NCI-H748 (cell line): ENCODE data around the gene ADGRL1.
"Not testable (repeated sequence)": the region's sequence is repeated elsewhere in the genome, so short reads cannot be mapped to it uniquely, and the experiment has no call there.

ENCODE experiments used
- DNase-seq: peaks from one replicate; lab custom pipeline; 2025; ENCODE audit not compliant: unreplicated experiment; lab: John Stamatoyannopoulos, UW

Gene ADGRL1

DNA sequence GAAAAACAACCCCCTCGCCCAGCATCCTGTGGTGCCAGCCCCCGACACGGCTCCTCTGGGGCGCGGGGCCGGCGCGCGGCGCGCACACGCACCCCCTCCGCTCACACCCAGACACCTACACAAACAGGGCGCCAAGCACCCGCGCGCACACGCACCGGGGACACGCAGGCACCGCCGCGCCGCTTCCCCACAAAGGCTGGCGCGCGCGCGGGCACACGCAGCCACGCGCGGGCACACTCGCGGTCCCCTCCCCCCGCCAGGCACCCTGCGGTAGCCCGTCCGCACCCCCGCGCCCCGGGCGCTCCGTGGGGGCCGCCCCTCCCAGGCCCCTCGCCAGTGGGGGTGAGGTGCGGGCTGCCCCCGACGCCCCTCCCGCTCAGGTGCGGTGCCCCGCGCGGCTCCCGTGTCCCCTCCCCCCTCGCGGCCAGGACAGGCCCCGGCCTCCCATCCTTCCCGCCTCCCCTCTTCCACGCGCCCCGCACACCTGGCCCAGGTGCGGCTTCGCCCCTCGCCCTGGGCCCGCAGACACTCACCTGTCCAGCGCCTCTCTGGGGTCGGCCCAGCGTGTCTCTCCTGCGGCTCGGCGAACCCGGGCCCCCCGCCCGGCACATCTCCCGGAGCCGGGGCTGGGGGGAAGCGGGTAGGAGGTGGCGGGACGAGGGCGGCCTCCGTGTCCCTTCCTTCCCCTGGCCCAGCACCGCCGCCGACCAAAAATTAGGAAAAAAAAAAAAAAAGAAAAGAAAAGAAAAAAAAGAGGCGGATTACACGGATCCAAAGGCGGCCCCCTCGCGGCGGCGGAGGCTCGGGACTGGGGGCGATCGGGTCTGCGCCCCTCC is at the start of gene ADGRL1:
Gene ADGRL1 (minus strand): TSS at position 718 of the 836 bp plus-strand sequence. CDS start 22,567 bp downstream, outside the sequence.
- DNase-seq, result not testable (repeated sequence)

GRCh38 chr19:14255316-14255715 is 49.3 kb upstream of the ADGRL1 start:
- not testable (repeated sequence) for DNase-seq

DNA sequence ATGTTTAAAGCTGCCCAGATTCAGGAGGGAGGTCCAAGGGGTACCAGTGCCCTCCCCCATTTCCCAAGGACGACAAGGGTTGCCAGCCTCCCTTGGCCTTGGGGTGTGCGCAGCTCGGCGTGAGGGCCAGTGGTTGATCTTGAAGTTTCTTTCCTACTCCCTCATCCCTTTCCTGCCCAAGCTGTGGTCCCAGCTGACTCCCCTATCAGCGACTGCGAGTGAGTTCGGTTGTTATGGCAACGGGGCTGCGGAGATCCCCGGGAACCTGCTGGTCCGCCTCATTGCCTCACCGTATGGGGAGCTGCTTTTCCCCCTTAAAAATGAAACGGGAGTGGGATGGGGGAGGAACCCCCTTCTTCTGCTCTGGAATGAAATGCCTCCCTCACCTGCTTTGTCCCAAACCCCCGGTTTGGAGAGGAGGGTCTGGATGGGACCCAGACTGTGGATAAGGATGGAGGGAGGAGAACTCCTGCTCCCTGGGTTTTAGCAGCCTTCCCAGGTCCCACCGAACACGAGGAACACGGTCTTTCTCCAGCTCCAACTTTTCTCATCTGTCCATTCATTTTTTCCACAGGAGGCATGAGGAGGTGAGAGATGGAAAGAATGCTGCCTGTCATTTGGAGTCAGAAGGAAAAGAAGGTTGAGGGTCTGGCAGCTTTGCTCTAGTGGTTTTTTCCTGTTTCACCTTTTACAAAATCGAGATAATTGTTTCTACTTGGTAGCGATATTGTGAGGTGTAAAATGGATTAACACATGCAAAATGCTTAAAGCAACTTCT is 48.0 kb upstream of the ADGRL1 start:
- DNase-seq, result peak; percentile 75

- DNase-seq, result not testable (repeated sequence)
Observed at GRCh38 chr19:14252136-14252535, 46.2 kb upstream of the ADGRL1 start.

DNA sequence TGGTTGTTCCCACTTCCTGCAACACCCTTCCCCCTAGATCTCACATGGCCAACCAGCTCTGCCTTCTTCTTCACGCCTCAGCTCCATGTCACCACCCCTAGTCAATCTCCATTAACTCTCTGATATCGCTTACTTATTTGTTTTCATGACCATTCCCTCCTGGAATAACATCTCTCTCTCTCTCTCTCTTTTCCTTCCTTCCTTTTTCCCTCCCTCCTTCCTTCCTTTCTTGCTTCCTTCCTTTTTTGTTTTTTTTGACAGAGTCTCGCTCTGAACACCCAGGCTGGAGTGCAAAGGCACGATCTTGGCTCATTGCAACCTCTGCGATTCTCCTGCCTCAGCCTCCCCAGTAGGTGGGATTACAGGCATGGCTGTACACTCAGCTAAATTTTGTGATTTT is 44.9 kb upstream of the ADGRL1 start:
- no peak for DNase-seq

- not testable (repeated sequence) for DNase-seq
Observed at GRCh38 chr19:14250315-14250714, 44.3 kb upstream of the ADGRL1 start.

DNA sequence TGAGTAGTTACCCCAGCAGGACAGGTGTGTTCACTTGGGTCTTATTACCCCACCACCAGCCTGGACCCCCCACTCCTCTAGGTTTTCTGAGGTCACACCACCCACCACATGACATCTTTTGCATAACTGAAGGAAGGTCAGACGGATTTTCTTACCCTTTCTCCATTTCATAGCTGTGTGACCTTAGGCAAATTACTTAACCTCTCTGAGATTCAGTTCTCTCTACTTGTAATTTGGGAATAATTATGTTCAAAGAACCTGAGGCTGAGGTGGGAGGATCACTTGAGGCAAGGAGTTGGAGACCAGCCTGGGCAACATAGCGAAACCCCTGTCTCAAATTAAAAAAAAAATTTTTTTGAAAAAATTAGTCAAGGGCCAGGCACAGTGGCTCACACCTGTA is 43.9 kb upstream of the ADGRL1 start:
- DNase-seq, result not testable (repeated sequence)

DNA sequence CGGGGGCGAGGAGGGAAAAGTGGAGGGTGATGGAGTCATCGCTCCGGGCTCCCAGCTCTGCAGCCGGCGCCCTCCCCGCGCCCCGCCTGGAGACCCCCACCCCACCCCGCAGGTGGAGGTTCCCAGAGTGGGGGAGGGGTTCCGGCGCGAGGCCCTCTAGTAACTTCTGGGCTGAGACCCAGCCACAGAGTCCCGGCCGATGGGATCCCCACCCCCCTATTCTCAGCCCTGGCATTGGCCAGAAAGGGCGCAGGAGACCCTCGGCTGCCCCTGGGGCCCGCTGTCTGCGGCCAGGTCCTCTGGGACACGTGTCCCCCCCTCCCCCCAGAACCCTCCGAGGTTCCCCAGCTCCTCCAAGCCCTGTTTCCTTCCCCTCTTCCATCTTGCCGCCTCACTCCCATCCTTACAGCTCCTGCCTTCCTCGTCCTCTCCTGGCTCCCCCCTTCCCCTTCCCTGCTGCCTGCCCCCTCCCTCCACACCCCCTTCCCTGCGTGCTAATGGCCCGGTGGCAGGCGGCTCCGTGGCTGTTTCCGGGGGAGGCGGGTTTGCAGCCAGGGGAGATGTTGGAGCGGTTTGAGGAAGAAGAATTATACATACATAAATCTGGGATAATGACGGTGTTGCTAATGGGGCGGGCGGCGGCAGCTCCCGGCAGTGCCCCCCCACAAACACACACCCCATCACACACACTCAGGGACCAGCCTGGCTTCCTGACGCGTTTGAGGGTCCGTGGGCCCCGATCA is 43.2 kb upstream of the ADGRL1 start:
- peak; percentile 59 for DNase-seq

DNA sequence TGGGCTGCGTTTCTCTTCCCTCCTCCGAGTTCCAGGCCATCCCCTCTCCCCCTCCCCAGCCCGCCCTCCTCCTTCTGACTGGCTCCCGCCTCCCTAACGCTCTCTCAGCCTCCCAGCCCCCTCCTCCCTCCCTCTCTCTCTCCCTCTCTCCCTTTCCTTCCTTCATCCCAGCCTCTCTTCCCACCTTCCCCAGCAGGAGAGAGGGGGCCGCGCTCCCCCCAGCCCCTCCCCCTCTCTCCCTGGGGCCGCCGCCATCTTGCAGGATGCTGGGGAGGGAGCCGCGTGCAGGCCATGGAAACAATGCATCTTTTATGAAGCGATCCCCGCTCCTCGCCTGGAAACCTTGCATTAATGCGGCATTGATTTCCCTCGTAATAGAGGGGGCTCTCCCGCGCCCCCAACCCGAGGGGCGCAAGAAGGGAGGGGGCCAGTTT is 42.6 kb upstream of the ADGRL1 start:
- peak; percentile 59 for DNase-seq

DNA sequence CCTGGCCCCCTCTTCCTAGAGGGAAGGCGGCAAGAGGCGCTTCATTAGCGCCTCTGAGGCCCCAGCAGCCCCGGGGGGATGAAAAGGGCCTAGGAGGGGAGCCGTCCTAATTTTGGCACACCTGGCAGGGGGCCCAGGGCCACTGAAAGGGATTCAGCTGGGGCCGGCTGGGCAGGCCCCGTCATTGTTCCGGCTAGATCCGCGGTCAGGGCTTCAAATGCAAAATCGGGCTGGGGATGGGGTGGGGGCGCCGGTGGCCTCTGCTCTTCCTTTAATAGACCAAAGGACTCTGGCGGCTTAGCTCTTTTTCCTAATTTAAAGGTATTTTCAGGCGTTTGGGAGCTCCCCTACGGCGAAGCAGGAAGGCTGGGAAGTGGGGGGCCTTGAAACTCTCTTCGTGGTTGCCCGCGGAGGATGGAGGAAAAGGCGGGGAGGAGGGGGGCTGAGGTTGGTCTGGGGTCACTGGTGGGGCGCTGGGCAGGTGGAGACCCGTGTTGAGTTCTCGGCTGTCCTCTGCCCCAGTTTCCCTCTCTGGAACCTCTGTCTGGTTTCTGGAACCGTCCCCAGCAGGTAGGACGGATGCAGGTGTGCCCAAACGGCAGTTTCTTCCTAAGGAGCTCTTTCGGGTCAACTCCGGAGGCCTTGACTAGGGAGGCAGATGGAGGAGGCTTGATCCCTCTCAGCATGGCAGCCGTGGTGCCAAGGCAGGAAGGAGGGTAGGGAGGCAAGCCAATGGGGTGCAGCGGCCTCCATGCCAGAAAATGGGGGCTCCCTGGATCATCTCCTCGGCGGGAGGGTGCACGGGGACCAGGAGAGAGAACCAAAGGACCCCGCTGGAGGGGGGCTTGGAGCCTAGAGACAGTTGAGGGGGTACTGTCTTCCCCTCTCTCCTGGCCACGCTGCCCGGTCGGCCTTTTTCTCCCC is 41.8 kb upstream of the ADGRL1 start:
- peak; percentile 2 for DNase-seq

DNA sequence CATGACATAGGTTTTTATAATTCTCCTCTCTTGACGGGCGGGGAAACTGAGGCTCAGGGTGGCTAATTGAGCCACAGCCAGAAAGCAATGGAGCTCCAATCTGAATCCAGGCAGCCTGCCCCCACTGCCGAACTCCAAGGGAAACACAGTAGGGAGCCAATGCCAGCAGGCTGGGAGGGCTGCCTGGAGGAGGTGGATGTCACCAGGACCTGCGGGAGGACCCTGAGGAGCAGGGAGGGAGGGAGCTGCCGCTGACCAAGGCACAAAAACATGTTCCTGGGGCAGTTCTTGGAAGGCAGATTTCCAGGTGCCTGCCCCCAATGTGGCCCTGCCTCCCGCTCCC is 41.2 kb upstream of the ADGRL1 start:
- not testable (repeated sequence) for DNase-seq

DNA sequence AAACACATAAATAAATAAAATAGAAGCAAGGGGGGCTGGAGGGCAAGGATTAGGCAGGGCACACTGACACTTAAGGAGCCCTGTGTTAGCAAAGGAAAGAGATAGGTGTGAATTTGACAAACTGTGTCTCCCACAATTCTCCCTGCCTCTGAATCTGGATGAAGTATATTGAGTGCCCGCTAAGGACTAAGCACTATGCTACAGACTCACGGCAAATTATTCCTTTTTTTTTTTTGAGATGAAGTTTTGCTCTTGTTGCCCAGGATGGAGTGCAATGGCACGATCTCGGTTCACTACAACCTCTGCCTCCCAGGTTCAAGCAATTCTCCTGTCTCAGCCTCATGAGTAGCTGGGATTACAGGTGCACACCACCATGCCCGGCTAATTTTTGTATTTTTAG is 38.4 kb upstream of the ADGRL1 start:
- not testable (repeated sequence) for DNase-seq

- DNase-seq, result not testable (repeated sequence)
Observed at GRCh38 chr19:14243718-14244117, 37.7 kb upstream of the ADGRL1 start.

DNA sequence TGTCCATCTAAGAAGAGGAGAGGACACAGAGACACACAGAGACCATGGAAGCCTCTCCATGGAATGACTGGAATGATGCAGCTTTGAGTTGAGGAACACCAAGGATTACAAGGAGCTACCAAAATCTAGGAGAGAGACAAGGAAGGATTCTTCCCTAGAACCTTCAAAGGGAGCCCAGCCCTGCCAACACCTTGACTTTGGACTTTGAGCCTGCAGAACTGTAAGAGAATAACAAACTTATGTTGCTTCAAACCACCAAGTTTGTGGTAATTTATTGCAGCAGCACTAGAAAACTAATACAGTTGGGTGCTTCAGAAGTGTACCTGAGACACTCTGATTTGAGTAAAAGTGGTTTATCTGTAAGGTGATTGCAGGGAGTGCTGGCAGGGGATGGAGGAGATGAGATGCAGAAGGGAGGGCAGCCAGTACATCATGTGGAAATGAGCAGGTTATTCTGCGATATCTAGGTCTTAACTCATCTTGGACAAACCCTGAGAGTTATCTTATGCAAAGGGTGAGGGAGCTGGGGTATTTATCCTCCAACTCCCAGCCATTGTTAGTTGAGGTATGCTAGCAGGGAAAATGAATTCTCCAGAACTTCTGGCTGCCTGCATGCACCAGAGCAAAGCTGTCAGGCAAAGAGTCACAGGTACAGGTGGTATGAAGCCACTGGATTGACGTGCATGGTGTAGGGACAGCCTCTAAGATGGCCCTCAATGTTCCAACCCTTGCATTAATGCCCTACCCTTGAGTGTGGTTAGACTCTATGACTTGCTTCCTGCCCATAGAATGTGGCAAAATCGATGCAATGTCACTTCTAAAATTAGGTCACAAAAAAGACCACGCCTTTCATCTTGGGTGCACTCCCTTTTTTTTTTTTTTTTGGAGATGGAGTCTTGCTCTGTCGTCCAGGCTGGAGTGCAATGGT is 31.3 kb upstream of the ADGRL1 start:
- DNase-seq, result no peak

GRCh38 chr19:14232945-14233344 is 27.0 kb upstream of the ADGRL1 start:
- DNase-seq, result not testable (repeated sequence)

GRCh38 chr19:14228446-14229071 is 22.6 kb upstream of the ADGRL1 start:
- not testable (repeated sequence) for DNase-seq

DNA sequence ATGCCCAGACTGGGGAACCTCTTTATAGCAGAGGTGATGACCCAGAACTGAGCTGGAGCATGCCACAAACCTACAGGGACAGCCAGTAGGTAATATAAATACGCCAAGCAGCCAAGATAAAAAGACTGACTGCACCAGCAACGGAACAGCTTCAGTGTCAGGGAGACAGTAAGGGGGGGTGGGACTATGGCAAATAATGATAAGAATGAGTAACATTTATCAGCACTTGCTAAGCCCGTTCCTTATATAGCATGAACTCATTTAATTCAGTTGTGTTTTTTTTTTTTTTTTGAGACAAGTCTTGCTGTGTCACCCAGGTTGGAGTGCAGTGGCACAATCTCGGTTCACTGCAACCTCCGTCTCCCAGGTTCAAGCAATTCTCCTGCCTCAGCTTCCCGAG is 20.5 kb upstream of the ADGRL1 start:
- not testable (repeated sequence) for DNase-seq

GRCh38 chr19:14222886-14223285 is 16.9 kb upstream of the ADGRL1 start:
- DNase-seq, result no peak

GRCh38 chr19:14221345-14221744 is 15.4 kb upstream of the ADGRL1 start:
- not testable (repeated sequence) for DNase-seq
